Vagina (tissue), 2 donors: ENCODE measurements around the gene MT1M. TPM values are rescaled to one million over a fixed set of nuclear protein-coding genes. Genes with fewer than 3 reads are reported as not detected.

ENCODE experiments used
- DNase-seq, 2 donors: peaks; one replicate each; pipeline ENCODE4 v3.0.0-alpha.2; 2017; ENCODE audit errors: extremely low spot score in 2 of 2
- H3K27ac ChIP-seq: fragments of 200-600 bp; sonication (generic); one replicate; pipeline ENCODE4 v1.5.1; 2019
- H3K27me3 ChIP-seq: fragments of 200-600 bp; sonication (generic); one replicate; pipeline ENCODE4 v1.5.1; 2019
- H3K36me3 ChIP-seq, 2 donors: fragments of 200-600 bp; sonication (generic); one replicate each; pipeline ENCODE4 v1.5.1; 2017 to 2019
- H3K4me1 ChIP-seq: fragments of 200-600 bp; sonication (generic); one replicate; pipeline ENCODE4 v1.5.1; 2019
- H3K4me3 ChIP-seq, 2 donors: fragments of 200-600 bp; sonication (generic); 1 replicate in 1 of 2; 2 replicates in 1 of 2; pipeline ENCODE4 v1.5.1; 2016 to 2019
- H3K9me3 ChIP-seq: fragments of 200-600 bp; sonication (generic); one replicate; pipeline ENCODE4 v1.5.1; 2019
- CTCF ChIP-seq, 3 experiments: fragments of 450-650 bp in 2 of 3; fragments of 200-600 bp in 1 of 3; sonication (generic) in 1 of 3; IDR thresholded peaks; one replicate each; pipeline ENCODE4 v1.5.1; 2017 to 2019; ENCODE audit warnings: antibody characterized with exemption in 3 of 3, mild to moderate bottlenecking in 2 of 3, moderate library complexity in 2 of 3
- POLR2A ChIP-seq, 2 donors: fragments of 450-650 bp; IDR thresholded peaks; one replicate each; pipeline ENCODE4 v1.6.1; 2017; ENCODE audit warnings: antibody characterized with exemption in 2 of 2, mild to moderate bottlenecking in 2 of 2, moderate library complexity in 2 of 2
- POLR2AphosphoS5 ChIP-seq, 2 donors: sonication (generic); formaldehyde crosslinking; IDR thresholded peaks; one replicate each; pipeline ENCODE4 v1.9.0; 2017; ENCODE audit warnings: antibody characterized with exemption in 2 of 2, mild to moderate bottlenecking in 2 of 2, low read depth in 1 of 2; ENCODE audit not compliant: insufficient read depth in 1 of 2
- intact Hi-C: fragments of 100-400 bp; cut with DNase I; formaldehyde crosslinking; loops from one replicate; pipeline ENCODE4 v1.15.1; 2023
- total RNA-seq: library from RNA; depleted of rRNA; stranded (reverse); fragments of >200 nt; gene quantifications from one replicate; pipeline ENCODE4 v1.2.3, GENCODE V29; 2016

Gene MT1M
- total RNA-seq, 1 donor from 2014 or later, result 63.3 TPM

- TF ChIP-seq POLR2A (IDR thresholded peaks at IDR 0.05) (no peak), POLR2AphosphoS5 (IDR thresholded peaks at IDR 0.05; ENCODE audit: insufficient read depth in 1 of 2, low read depth in 1 of 2) (no peak)
- H3K27ac ChIP-seq, result no peak overlapping the region
- no peak overlapping the region for H3K4me3 ChIP-seq
- no peaks in the 10 kb centered on the region for H3K27me3 ChIP-seq
- H3K9me3 ChIP-seq, result no peaks in the 10 kb centered on the region
- intact Hi-C loops, result no loop called here
- no peaks in the 10 kb centered on the region for H3K36me3 ChIP-seq
- peaks cover 22% of the 10 kb centered on the region for H3K4me1 ChIP-seq
- DNase-seq, result no peak
These were observed 8.7 kb downstream of the MT1M start for GRCh38 chr16:56641166-56641565.

- DNase-seq, result no peak
- Histone ChIP-seq H3K36me3 (no peaks in the 10 kb centered on the region), H3K27ac (no peak overlapping the region), H3K9me3 (no peaks in the 10 kb centered on the region), H3K27me3 (no peaks in the 10 kb centered on the region), H3K4me3 (peak overlapping the region; percentile 27 to 35), H3K4me1 (peaks cover 20% of the 10 kb centered on the region)
- intact Hi-C loops, result no loop called here
- TF ChIP-seq POLR2AphosphoS5 (IDR thresholded peaks at IDR 0.05; ENCODE audit: insufficient read depth in 1 of 2, low read depth in 1 of 2), result peak; percentile 48 to 67
- no peak for TF ChIP-seq CTCF (IDR thresholded peaks at IDR 0.05)
These were observed 10.8 kb downstream of the MT1M start for GRCh38 chr16:56643080-56643778.

- intact Hi-C loops, result no loop called here
- H3K9me3 ChIP-seq, result no peaks in the 10 kb centered on the region
- H3K27me3 ChIP-seq, result no peaks in the 10 kb centered on the region
- no peak for TF ChIP-seq CTCF (IDR thresholded peaks at IDR 0.05)
- TF ChIP-seq POLR2AphosphoS5 (IDR thresholded peaks at IDR 0.05; ENCODE audit: insufficient read depth in 1 of 2, low read depth in 1 of 2), result no peak
- TF ChIP-seq POLR2A (IDR thresholded peaks at IDR 0.05), result no peak
- no peaks in the 10 kb centered on the region for H3K36me3 ChIP-seq
- DNase-seq, result no peak
- H3K4me3 ChIP-seq, result peak overlapping the region; percentile 27 to 35
- peaks cover 14% of the 10 kb centered on the region for H3K4me1 ChIP-seq
- no peak overlapping the region for H3K27ac ChIP-seq
These were observed 11.4 kb downstream of the MT1M start for GRCh38 chr16:56643833-56644232.

- no peak overlapping the region for H3K27ac ChIP-seq
- intact Hi-C loops, result no loop called here
- H3K4me3 ChIP-seq, result no peak overlapping the region
- no peaks in the 10 kb centered on the region for H3K27me3 ChIP-seq
- H3K9me3 ChIP-seq, result no peaks in the 10 kb centered on the region
- no peak for TF ChIP-seq CTCF (IDR thresholded peaks at IDR 0.05)
- H3K36me3 ChIP-seq, result no peaks in the 10 kb centered on the region
- H3K4me1 ChIP-seq, result peaks cover 12% of the 10 kb centered on the region
- no peak for DNase-seq
These were observed 12.9 kb downstream of the MT1M start for GRCh38 chr16:56645311-56645710.

- Histone ChIP-seq H3K4me3 (no peak overlapping the region), H3K9me3 (no peaks in the 10 kb centered on the region), H3K27ac (no peak overlapping the region), H3K27me3 (no peaks in the 10 kb centered on the region), H3K4me1 (peaks cover 12% of the 10 kb centered on the region), H3K36me3 (no peaks in the 10 kb centered on the region)
- no peak for DNase-seq
- TF ChIP-seq CTCF (IDR thresholded peaks at IDR 0.05) (no peak), POLR2A (IDR thresholded peaks at IDR 0.05) (no peak), POLR2AphosphoS5 (IDR thresholded peaks at IDR 0.05; ENCODE audit: insufficient read depth in 1 of 2, low read depth in 1 of 2) (no peak)
- intact Hi-C loops, result no loop called here
These were observed 13.4 kb downstream of the MT1M start for GRCh38 chr16:56645838-56646237.
